ACHN (cell line): Measurements from ENCODE around the gene ADAMTS9.

Experiments
- DNase-seq: peaks from one replicate; pipeline ENCODE4 v3.0.0-alpha.2; 2015
- in situ Hi-C: cut with HindIII; loops from 2 replicates; pipeline ENCODE4 v1.10.0; 2017; ENCODE audit warnings: low sequenced_read_pairs, low pct_ligation_motif_present, low pct_unique_long_range_greater_than_20kb

Gene ADAMTS9

DNA sequence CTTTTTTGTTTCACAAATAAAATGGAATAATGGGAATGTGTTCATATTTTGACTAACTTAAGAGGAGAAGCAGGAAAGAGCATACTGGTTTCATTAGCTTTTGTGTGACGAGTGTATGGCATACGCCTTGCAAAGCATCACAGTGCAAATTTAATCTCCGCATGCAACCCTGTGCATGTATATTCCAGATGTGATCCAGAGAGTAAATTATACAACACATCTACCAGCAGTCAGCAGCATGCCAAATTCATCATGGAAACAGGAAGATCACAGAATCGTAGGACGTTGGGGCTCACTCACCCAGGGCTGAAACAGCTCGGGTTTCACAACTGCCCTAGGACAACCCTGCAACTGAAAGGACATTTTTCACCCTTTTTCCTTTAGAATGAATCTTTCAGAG lies 53.4 kb downstream of the ADAMTS9 start:
- in situ Hi-C loops, result no loop called here
- no peak for DNase-seq

- DNase-seq, result no peak
- in situ Hi-C loops, result no loop called here
Observed at GRCh38 chr3:64631951-64632350, 55.8 kb downstream of the ADAMTS9 start.

DNA sequence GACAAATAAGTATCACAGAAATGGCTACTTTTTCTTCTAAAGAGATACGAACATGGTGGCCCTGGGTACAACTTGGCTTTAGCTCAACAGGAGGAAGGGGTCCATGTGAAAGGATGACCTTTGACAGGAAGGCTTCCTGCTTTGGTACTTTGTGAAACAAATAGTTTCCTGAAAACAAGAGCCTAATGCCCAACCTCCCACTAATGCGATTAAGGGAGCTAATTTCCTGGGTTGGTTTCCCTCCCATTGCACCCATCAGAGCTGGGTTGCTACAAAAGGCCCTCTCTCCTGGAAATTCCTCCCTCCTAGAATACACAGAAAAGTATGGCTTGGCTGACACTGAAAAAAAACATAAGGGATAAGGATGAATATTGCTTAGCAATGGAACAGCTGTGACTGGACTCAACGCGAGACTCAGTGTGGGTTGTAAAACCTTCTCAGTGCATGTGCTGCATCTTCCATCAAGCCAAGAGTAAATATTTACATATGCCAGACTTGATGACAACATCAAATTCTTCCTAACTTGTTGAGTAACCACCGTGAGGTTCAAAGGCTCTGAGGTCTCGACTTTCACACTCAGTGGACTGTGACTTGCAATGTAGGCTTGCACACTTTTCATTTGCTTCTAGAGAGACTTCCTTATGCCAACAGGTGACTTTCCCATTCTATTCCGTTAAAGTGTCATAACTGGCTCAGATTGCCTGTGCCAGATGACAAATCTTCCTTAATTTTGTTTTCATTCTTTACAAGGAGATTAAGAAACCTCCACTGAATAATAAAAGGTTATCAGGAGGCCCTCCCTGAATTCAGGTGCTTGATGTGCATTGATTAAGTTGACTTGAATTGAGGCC lies 60.1 kb downstream of the ADAMTS9 start:
- no peak for DNase-seq
- in situ Hi-C loops, result no loop called here

- in situ Hi-C loops, result no loop called here
- no peak for DNase-seq
Observed at GRCh38 chr3:64627042-64627441, 60.8 kb downstream of the ADAMTS9 start.

DNA sequence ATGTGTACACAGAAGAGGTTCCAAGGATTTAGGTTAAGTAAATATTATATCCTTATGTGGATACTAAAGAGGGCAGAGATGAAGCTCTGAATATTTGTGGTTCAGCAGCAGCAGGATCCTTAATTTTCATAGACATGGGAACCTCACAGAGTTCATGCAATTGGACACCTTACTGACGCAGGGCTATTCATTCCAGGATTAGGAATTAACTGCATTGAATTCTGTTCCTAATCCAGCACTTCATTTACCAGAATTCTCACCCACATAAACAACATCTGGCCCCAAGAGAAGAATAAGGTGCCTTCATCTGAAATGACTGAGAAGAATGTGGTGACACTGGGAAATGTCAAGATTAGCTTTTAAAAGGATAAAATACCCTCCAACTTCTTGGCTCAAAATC lies 62.4 kb downstream of the ADAMTS9 start:
- in situ Hi-C loops, result no loop called here

GRCh38 chr3:64623125-64623524 lies 64.7 kb downstream of the ADAMTS9 start:
- in situ Hi-C loops, result no loop called here

More for the DNA sequence above, 62.4 kb downstream of the ADAMTS9 start:
- no peak for DNase-seq

GRCh38 chr3:64621726-64622395 lies 65.9 kb downstream of the ADAMTS9 start:
- no peak for DNase-seq
- in situ Hi-C loops, result no loop called here

More at GRCh38 chr3:64623125-64623524, 64.7 kb downstream of the ADAMTS9 start:
- DNase-seq, result no peak

DNA sequence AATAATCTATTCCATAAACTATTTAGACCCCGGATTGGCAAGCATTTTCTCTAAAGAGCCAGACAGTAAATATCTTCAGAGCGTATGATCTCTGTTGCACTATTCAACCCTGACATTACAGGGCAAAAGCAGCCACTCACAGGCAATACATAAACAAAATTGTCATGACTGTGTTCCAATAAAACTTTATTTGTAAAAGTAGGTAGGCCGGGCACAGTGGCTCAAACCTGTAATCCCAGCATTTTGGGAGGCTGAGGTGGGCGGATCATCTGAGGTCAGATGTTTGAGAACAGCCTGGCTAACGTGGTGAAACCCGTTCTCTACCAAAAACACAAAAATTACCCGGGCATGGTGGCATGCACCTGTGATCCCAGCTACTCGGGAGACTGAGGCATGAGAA lies 66.5 kb downstream of the ADAMTS9 start:
- in situ Hi-C loops, result no loop called here

GRCh38 chr3:64620020-64620419 lies 67.8 kb downstream of the ADAMTS9 start:
- in situ Hi-C loops, result no loop called here
- no peak for DNase-seq

More for the DNA sequence above, 66.5 kb downstream of the ADAMTS9 start:
- no peak for DNase-seq

DNA sequence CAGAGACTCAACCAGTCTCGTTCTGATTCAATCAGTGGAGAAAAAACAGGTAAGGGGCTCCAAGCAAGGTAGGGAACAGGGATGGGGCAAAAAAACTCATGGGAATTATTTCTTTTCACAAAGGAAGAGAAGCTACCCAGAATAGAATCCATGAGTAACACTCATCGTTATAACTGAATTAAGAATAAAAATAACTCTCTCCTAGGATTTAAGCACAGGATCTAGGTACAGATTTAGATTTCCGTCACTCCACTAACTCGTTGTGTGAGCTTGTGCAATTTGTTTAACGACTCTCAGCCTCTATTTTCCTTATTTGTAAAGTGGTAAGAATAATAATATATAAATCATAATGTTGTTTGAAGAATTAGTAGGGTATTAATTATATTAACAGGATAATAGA lies 68.6 kb downstream of the ADAMTS9 start:
- in situ Hi-C loops, result no loop called here
- DNase-seq, result no peak

DNA sequence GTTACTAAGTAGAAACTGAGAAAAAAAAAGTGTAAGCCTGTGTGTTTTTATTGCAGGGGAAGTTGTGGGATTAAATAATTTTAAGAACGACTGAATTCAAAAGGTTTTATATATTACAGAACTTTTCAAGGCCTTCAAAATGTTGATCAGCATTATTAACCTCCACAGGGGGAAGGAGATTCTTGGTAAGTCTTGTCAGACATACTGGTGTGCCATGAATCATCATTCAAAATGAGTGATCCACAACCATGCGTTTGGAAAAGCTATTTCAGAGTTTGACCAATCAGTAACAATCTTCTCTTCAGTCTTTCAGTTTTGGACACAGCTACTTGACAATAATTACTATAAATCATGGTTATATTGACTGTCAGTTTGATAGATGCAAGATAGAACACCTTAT lies 70.2 kb downstream of the ADAMTS9 start:
- in situ Hi-C loops, result no loop called here
- DNase-seq, result no peak

DNA sequence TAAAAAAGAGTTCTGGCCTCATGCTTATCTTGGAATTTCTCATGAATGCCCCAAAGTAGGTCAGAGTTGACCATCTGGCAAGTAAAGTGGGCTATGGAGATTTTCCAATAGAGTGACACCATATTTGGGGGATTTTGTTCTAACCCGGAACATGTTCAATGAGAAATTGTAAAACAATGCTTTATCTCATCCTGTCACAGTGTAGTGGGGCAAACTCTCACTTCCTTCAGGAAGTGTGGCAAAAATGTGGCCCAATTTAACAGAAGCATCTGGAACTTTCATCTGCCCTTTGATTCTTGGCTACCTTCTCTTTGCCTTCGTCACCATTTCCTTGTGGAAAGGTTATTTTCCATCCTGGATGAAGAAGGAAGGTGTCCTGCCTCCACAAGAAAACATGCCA lies 70.8 kb downstream of the ADAMTS9 start:
- in situ Hi-C loops, result no loop called here
- no peak for DNase-seq

GRCh38 chr3:64612916-64613526 lies 74.8 kb downstream of the ADAMTS9 start:
- in situ Hi-C loops, result no loop called here
- no peak for DNase-seq

DNA sequence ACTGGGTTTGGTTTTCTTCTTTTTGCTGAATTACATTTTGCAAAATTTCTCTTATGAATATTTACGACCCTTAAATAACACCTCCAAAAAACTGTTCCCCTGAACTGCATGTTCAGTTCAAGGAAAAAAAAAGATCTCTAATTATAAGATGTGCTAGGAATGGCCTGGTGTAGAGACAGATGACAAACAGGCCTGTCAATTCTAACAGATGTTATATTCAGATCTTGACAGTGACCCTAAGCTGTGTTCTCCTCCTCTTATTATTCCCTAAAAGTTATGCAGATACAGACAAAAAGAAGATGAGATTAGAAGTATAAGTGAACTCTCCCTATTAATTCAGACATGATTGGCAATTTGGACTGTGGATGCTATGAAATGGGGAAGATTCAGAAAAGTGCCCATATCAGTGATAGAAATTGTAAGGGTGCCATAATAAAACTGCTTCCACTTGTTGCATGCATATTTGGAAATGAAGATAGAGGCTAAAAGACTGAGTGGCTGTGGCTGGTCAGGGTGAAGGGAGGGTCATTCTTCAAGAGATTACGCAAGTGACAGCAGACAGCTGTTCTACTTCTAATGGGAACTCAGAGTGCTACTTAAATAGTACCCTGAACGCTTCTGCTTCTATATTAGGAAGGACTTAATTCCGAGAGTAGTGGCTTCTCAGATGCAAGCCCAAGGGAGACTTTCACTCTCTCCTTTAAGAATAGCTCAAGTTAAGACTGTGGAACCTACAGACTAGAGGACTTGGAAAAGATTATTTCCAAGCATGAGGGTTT lies 75.5 kb downstream of the ADAMTS9 start:
- no peak for DNase-seq
- in situ Hi-C loops, result no loop called here

- in situ Hi-C loops, result no loop called here
- no peak for DNase-seq
Observed at GRCh38 chr3:64608741-64609140, 79.1 kb downstream of the ADAMTS9 start.

GRCh38 chr3:64607032-64607551 lies 80.7 kb downstream of the ADAMTS9 start:
- in situ Hi-C loops, result no loop called here
- DNase-seq, result no peak

DNA sequence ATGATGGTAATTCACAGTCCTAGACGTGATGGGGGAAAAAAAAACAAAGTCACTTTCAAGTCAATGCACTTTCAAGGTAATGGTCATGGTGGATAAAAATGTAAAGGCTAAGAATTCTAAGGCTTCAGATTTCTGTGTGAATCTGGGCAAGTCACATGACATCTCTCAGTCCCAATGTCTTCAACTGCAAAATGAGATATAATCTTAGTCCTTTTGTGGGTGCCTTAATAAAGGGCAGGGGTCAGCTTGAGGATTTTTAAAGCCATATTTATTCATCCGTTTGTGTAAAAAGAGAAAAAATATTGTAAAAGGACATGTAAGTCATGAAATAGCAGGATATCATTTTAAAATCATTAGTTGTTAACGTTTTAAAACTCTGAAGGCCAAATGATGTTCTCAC lies 83.5 kb downstream of the ADAMTS9 start:
- in situ Hi-C loops, result no loop called here
- no peak for DNase-seq

DNA sequence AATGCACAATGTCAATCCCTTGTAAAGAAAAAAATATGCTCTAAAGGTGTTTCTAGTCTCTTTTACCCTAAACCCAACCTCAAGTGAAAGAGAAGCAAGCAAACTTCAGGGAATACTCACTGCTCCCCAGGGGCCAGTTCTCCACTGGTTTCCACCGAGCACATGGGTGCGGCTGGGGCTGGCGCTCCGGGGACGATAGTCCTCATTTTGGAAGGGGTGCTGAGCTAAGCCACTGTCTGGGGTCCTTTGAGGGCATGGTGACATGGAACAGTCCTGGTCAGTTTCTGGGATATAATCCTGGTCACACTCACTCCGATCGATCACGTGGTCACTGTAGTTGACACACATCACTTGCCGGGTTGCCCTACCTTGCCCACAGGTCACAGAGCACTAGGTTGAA lies 86.0 kb downstream of the ADAMTS9 start:
- no peak for DNase-seq
- in situ Hi-C loops, result no loop called here
